Kidney (tissue), 14 donors: ENCODE results near the gene STBD1. TPM values are rescaled to one million over a fixed set of nuclear protein-coding genes. Genes with fewer than 3 reads are reported as not detected.
"Not testable (repeated sequence)": the region's sequence is repeated elsewhere in the genome, so short reads cannot be mapped to it uniquely, and the experiment has no call there.

ENCODE experiments used
- DNase-seq, 5 donors: peaks; one replicate each; pipeline ENCODE4 v3.0.0-alpha.2; 2013 to 2020
- FAIRE-seq: peaks from 2 replicates; lab custom pipeline; 2012; peaks lifted over from hg19 to GRCh38; lab: Jason Lieb, UNC
- H3K27ac ChIP-seq, 2 donors: one replicate each; pipeline ENCODE4 v1.7.0; 2013; ENCODE audit warnings: low read depth in 2 of 2, low read length in 2 of 2, inconsistent platforms in 1 of 2
- H3K27me3 ChIP-seq: one replicate; pipeline ENCODE4 v1.7.1; 2013; ENCODE audit warnings: low read length, inconsistent platforms; ENCODE audit not compliant: control insufficient read depth, insufficient read depth
- H3K36me3 ChIP-seq, 3 donors: one replicate each; pipeline versions ENCODE4 v1.7.0 to v1.7.1; 2013; ENCODE audit warnings: low read length in 3 of 3, control low read depth in 1 of 3, inconsistent platforms in 1 of 3; ENCODE audit not compliant: insufficient read depth in 3 of 3, control insufficient read depth in 2 of 3
- H3K4me1 ChIP-seq, 3 donors: one replicate each; pipeline versions ENCODE4 v1.7.0 to v1.7.1; 2013; ENCODE audit warnings: low read length in 3 of 3, inconsistent platforms in 1 of 3, low read depth in 1 of 3; ENCODE audit not compliant: control insufficient read depth in 2 of 3, insufficient read depth in 2 of 3
- H3K4me3 ChIP-seq, 3 donors: one replicate each; pipeline versions ENCODE4 v1.7.0 to v1.8.1; 2013; ENCODE audit warnings: low read length in 3 of 3, control low read depth in 1 of 3, inconsistent platforms in 1 of 3
- H3K9ac ChIP-seq, 3 donors: one replicate each; pipeline versions ENCODE4 v1.7.0 to v1.7.1; 2013; ENCODE audit warnings: low read length in 3 of 3, control low read depth in 1 of 3, inconsistent platforms in 1 of 3
- H3K9me3 ChIP-seq, 3 donors: one replicate each; pipeline versions ENCODE4 v1.7.0 to v1.7.1; 2013; ENCODE audit warnings: low read length in 3 of 3, control low read depth in 1 of 3, inconsistent platforms in 1 of 3; ENCODE audit not compliant: control insufficient read depth in 2 of 3, insufficient read depth in 1 of 3
- intact Hi-C: fragments of 100-400 bp; cut with DNase I; formaldehyde crosslinking; loops from one replicate; pipeline ENCODE4 v1.11.1; 2022
- polyA plus RNA-seq: library from polyadenylated mRNA; stranded (reverse); fragments of 350-450 nt; fragmentation: Illumina TruSeq; extraction: RNeasy Lipid Tissue Mini Kit (QIAGEN cat#74804); gene quantifications from one replicate; pipeline ENCODE4 v1.2.3, GENCODE V29; 2014; ENCODE audit warnings: low read depth, low replicate concordance; ENCODE audit not compliant: insufficient read depth
- total RNA-seq: library from RNA; stranded (reverse); fragmentation: NEBNext Ultra II Directional; extraction: Animal tissue kit (Norgen Biotek cat#: 25700); gene quantifications from one replicate; pipeline ENCODE4 v1.2.1, GENCODE V29; 2021
- TF ChIP-seq, protein P1 (sequence below): IDR thresholded peaks from 3 replicates; pipeline ENCODE4 v1.5.1; 2012; ENCODE audit warnings: mild to moderate bottlenecking, moderate library complexity, borderline replicate concordance; ENCODE audit not compliant: insufficient read depth; ENCODE audit errors: extremely low read depth
- donor health status: control.
- donor health status: control.
- donor health status: control.
- donor health status: control.
- donor health status: control.
- donor health status: DM: yes; HTN: yes; CAD: no.
- donor health status: Normal renal cell carcinoma (clear cell type).

Gene STBD1
- total and polyA plus RNA-seq, 2 donors from 2014 or later: 1.3 to 4.5 TPM

DNA sequence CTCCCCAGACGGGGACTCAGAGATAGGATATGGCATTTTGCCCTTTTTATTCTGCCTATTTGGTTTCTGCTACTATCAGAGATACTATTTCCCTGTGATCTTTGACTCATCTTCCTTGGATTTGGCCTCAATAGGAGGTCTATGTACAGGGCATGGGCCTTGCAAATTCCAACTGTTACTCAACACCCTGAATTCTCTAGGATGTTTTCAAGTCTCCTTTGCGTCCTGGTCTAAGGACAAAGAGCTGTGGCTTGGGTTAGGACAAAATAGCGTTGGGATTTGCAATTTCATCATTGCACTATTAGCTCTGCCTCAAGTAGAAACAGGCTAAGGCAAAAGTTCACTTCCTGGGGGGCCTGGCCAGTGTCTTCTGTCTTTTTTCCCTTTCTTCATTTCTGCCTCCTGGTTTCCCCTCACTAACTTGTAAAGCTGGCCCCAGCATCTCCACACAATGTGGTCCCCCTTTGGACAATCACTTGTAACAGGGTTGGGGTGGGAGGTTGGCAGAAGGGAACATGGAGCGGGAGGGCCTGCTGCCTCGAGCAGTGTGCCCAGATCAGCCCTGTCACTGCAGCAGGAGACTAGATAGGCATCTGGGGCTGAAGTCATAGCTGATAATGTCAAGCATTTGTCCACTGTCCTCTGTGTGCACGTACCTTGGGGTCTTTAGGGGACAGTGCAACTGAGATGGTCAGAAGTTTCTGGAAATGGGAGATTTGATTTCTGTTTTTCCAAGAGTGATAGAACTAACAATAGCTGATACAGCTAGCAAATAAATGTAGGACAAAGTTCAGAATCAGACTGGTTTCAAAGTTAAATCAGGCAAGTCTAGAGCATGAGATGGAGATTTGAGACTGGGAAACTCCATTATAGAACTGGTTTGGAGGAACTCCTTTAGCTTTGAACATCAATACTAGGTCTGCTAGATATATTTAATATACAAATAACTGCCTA is 25.8 kb upstream of the STBD1 start:
- no peak for DNase-seq
- intact Hi-C loops: no loop called here
- no peaks in the 10 kb centered on the region for H3K4me1 ChIP-seq
- H3K27me3 ChIP-seq: no peaks in the 10 kb centered on the region
- TF ChIP-seq, protein P1, sequence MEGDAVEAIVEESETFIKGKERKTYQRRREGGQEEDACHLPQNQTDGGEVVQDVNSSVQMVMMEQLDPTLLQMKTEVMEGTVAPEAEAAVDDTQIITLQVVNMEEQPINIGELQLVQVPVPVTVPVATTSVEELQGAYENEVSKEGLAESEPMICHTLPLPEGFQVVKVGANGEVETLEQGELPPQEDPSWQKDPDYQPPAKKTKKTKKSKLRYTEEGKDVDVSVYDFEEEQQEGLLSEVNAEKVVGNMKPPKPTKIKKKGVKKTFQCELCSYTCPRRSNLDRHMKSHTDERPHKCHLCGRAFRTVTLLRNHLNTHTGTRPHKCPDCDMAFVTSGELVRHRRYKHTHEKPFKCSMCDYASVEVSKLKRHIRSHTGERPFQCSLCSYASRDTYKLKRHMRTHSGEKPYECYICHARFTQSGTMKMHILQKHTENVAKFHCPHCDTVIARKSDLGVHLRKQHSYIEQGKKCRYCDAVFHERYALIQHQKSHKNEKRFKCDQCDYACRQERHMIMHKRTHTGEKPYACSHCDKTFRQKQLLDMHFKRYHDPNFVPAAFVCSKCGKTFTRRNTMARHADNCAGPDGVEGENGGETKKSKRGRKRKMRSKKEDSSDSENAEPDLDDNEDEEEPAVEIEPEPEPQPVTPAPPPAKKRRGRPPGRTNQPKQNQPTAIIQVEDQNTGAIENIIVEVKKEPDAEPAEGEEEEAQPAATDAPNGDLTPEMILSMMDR: no peak
- H3K27ac ChIP-seq: no peak overlapping the region
- no peak for FAIRE-seq
- H3K9me3 ChIP-seq: no peaks in the 10 kb centered on the region
- no peak overlapping the region for H3K4me3 ChIP-seq
- no peak overlapping the region for H3K9ac ChIP-seq
- no peaks in the 10 kb centered on the region for H3K36me3 ChIP-seq

DNA sequence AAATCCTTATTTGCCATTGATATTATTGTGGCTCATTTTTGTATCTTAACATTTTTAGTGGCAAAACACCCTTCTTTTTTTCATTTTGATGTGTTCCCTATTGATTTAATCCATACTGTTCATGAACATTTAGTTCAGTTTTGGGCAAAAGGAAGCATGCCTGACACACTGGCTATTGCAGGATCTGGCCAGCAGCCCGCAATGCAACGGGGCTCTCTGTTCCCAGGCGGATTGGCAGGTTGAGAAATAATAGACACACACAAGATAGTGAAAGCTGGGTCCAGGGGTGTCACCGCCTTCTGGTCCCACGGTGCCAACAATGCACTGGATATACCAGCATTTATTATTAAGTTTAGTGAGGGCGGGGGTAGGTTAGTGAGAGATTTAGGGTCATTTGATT is 24.9 kb upstream of the STBD1 start:
- FAIRE-seq, DNase-seq, H3K36me3 ChIP-seq, intact Hi-C loops, H3K9me3 ChIP-seq, H3K27me3 ChIP-seq, H3K4me1 ChIP-seq, H3K4me3 ChIP-seq, H3K9ac ChIP-seq, H3K27ac ChIP-seq: not testable (repeated sequence)

DNA sequence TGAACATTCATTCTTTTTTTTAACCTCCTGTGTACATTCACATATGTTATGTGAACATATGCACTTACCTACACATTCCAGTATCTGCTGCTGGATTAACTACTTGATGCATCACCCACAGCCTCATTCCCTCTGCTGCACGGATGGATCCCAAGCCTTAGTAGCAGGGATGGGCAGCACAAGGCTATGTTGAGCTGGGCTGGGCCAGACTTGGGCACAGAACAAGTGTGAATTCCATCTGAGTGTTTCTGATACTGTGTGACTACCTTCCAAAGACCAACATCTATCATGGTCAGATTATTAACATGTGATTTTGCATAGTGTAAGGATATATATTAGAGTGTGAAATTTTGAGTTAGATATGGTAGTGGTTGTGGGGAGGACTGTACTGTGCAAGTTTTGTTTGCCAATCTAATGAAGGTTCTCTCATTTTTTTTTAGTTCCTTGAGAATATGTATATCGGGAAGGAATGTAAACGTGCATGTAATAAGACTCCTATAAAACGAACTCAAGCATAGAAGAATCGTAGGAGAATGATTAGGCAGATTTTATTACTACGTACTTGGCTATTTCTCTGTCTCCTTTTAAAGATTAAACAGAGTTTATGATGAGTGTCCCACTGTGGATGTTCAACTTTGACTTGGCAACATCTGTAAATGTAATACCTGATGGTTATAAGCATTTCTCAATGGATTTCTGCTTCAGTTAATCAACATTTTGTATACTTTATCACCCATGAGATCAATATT is 23.4 kb upstream of the STBD1 start:
- no peak overlapping the region for H3K4me3 ChIP-seq
- DNase-seq (no peak), FAIRE-seq (no peak)
- H3K9me3 ChIP-seq: no peaks in the 10 kb centered on the region
- no peaks in the 10 kb centered on the region for H3K4me1 ChIP-seq
- no peaks in the 10 kb centered on the region for H3K36me3 ChIP-seq
- H3K9ac ChIP-seq: no peak overlapping the region
- TF ChIP-seq, protein P1: no peak
- no peak overlapping the region for H3K27ac ChIP-seq
- intact Hi-C loops: no loop called here
- no peaks in the 10 kb centered on the region for H3K27me3 ChIP-seq

DNA sequence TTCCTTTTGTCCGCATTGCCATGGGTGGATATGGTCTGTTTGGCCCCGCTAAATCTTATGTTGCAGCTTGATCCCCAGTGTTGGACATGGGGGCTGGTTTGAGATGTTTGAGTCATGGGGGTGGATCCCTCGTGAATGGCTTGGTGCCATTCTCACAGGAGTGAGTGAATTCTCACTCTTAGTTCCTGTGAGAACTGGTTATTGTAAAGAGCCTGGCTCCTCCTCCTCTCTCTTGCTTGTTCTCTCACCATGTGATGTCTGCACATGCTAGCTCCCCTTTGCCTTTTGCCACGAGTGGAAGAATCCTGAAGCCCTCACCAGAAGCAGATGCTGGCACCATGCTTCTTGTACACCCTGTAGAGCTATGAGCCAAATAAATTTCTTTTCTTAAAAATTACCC is 22.6 kb upstream of the STBD1 start:
- Histone ChIP-seq H3K9me3 (no peaks in the 10 kb centered on the region), H3K36me3 (no peaks in the 10 kb centered on the region), H3K4me3 (no peak overlapping the region), H3K27ac (no peak overlapping the region), H3K27me3 (no peaks in the 10 kb centered on the region), H3K4me1 (no peaks in the 10 kb centered on the region), H3K9ac (no peak overlapping the region)
- FAIRE-seq: no peak
- intact Hi-C loops: no loop called here
- no peak for DNase-seq
- TF ChIP-seq, protein P1: no peak

DNA sequence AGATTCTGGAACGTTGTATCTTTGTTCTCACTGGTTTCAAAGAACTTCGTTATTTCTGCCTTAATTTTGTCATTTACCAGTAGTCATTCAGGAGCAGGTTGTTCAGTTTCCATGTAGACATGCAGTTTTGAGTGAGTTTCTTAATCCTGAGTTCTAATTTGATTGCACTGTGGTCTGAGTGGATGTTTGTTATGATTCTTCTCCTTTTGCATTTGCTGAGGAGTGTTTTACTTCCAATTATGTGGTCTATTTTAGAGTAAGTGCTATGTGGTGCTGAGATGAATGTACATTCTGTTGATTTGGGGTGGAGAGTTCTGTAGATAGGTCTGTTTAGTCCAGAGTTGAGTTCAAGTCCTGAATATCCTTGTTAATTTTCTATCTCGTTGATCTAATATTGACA is 18.7 kb upstream of the STBD1 start:
- H3K4me3 ChIP-seq, H3K9me3 ChIP-seq, H3K27ac ChIP-seq, H3K27me3 ChIP-seq, DNase-seq, FAIRE-seq, intact Hi-C loops, H3K4me1 ChIP-seq, H3K9ac ChIP-seq, H3K36me3 ChIP-seq: not testable (repeated sequence)
